NCI-H1694 treated with DMSO at 0.1 percent for 48 hours (cell line): ENCODE measurements around the gene DUOXA1.

Source experiments
- DNase-seq: peaks from one replicate; lab custom pipeline; 2025; lab: John Stamatoyannopoulos, UW

The DUOXA1 gene

GRCh38 chr15:45131510-45131909 lies 1.8 kb upstream of the DUOXA1 start:
- no peak for DNase-seq

GRCh38 chr15:45130291-45131000 lies 767 bp upstream of the DUOXA1 start:
- no peak for DNase-seq

GRCh38 chr15:45128971-45129639 lies 574 bp downstream of the DUOXA1 start:
- no peak for DNase-seq

- peak; percentile 35 for DNase-seq
These were observed 3.0 kb downstream of the DUOXA1 start for GRCh38 chr15:45126535-45127158.

GRCh38 chr15:45123397-45123796 lies 6.3 kb downstream of the DUOXA1 start:
- DNase-seq: no peak

GRCh38 chr15:45122719-45123118 lies 7.0 kb downstream of the DUOXA1 start:
- DNase-seq: no peak

GRCh38 chr15:45121706-45122417 lies 7.8 kb downstream of the DUOXA1 start:
- no peak for DNase-seq

- no peak for DNase-seq
These were observed 8.7 kb downstream of the DUOXA1 start for GRCh38 chr15:45121020-45121419.

GRCh38 chr15:45120081-45120972 lies 9.4 kb downstream of the DUOXA1 start:
- no peak for DNase-seq

GRCh38 chr15:45118996-45119395 lies 10.7 kb downstream of the DUOXA1 start:
- DNase-seq: no peak

- DNase-seq: peak; percentile 85
These were observed 11.5 kb downstream of the DUOXA1 start for GRCh38 chr15:45118131-45118588.

GRCh38 chr15:45117308-45118130 lies 12.2 kb downstream of the DUOXA1 start:
- no peak for DNase-seq

GRCh38 chr15:45116482-45117307 lies 13.0 kb downstream of the DUOXA1 start:
- no peak for DNase-seq

GRCh38 chr15:45116006-45116481 lies 13.6 kb downstream of the DUOXA1 start:
- DNase-seq: no peak

GRCh38 chr15:45115312-45115820 lies 14.3 kb downstream of the DUOXA1 start:
- no peak for DNase-seq

GRCh38 chr15:45114751-45115085 lies 15.0 kb downstream of the DUOXA1 start:
- DNase-seq: no peak

GRCh38 chr15:45114076-45114750 lies 15.5 kb downstream of the DUOXA1 start, which contains the start of the genes DUOX2 and DUOXA2:
Gene DUOX2 (minus strand): TSS chr15:45114172. CDS start chr15:45113411, 761 bp downstream.
Gene DUOXA2 (plus strand): TSS chr15:45114326. CDS start chr15:45114606, 280 bp downstream.
- DNase-seq: no peak

GRCh38 chr15:45113380-45113990 lies 16.2 kb downstream of the DUOXA1 start:
- DNase-seq: peak; percentile 12
